ENCODE results near the gene SUN1.

GRCh38 chr7:805261-805660, 27.0 kb upstream of the SUN1 start:
- no peak for TF ChIP-seq EZH2 (IDR thresholded peaks at IDR 0.05; ENCODE audit: borderline replicate concordance, insufficient read depth, low read depth, low read length, poor library complexity, severe bottlenecking)
- TF ChIP-seq, protein P1, sequence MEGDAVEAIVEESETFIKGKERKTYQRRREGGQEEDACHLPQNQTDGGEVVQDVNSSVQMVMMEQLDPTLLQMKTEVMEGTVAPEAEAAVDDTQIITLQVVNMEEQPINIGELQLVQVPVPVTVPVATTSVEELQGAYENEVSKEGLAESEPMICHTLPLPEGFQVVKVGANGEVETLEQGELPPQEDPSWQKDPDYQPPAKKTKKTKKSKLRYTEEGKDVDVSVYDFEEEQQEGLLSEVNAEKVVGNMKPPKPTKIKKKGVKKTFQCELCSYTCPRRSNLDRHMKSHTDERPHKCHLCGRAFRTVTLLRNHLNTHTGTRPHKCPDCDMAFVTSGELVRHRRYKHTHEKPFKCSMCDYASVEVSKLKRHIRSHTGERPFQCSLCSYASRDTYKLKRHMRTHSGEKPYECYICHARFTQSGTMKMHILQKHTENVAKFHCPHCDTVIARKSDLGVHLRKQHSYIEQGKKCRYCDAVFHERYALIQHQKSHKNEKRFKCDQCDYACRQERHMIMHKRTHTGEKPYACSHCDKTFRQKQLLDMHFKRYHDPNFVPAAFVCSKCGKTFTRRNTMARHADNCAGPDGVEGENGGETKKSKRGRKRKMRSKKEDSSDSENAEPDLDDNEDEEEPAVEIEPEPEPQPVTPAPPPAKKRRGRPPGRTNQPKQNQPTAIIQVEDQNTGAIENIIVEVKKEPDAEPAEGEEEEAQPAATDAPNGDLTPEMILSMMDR (IDR thresholded peaks at IDR 0.05), result no peak
